HG02884 (cell line): Measurements from ENCODE around the gene PIGU.
"Not testable (repeated sequence)": the region's sequence is repeated elsewhere in the genome, so short reads cannot be mapped to it uniquely, and the experiment has no call there.

Experiments
- ATAC-seq: cut with Tn5 transposase; IDR thresholded peaks from one replicate; pipeline ENCODE4 v1.9.1; 2021; ENCODE audit warnings: mild to moderate bottlenecking, moderate library complexity; ENCODE audit not compliant: unreplicated experiment

Gene PIGU

DNA sequence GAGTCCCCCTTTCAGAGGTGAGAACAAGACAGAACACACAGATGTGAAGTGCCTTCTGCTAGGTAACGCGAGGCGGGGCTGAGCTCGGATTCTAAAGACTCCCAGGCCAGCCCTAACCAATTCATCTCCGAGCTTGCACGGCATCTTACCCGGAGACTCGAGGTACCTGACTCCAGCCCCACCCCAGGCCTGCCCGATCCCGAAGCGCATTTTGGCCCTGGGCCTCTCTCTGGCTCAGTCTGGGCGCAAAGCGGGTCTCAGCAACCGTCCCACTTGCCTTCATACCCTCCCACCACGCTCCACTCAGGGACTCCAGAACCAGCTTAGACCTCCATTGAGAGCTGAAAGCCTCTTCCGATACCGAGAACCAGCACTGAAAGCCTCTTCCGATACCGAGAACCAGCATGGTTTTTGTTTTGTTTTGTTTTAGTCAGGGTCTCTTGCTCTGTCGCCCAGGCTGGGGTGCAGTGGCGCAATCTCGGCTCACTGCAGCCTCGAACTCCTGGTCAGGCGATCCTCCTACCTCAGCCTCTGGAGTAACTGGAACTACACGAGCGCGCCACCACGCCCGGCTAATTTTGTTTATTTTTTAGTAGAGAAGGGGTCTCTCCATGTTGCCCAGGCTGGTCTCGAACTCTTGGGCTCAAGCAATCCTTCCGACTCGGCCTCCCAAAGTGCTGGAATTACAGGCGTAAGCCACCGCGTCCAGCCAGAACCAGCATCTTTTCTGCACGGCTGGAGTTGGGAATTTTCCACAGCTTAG lies 161.2 kb downstream of the PIGU start:
- ATAC-seq = peak; percentile 41

DNA sequence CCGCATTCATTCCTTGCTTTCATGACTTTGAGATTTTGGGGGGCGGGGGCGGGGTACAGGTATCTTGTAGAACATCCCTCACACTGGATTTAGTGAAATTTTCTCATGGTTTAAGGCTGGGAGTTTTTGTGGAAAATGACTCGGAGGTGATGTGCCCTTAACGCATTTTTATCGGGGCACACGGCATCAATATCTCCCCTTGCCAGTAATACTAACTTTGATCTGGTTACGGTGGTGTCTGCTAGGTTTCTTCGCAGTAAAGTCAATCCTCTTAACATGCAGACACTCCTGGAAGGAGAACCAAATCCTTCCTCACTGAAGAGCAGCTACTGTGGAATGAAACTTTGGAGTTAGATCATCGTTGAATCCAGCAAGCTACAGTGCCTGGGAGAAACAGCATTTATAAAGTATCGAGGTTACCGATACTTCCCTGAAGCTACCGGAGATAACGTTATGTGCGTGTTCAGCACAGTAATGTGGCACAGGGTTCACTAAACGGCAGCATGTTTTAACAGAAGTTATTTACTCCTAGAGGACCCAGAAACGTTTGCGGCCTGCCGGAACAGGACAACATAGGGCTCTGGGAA lies 161.9 kb downstream of the PIGU start:
- ATAC-seq = no peak

DNA sequence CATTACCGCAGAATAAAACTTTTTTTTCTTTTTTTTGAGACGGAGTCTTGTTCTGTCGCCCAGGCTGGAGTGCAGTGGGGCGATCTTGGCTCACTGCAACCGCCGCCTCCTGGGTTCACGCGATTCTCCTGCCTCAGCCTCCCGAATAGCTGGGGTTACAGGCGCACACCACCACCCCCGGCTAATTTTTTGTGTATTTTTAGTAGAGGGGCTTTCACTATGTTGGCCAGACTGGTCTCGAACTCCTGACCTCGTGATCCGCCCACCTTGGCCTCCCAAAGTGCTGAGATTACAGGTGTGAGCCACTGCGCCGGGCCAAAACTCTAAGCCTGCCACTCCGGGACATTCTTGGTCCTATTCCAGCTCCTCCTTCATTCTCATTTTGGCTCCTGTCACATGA lies 162.9 kb downstream of the PIGU start:
- ATAC-seq = not testable (repeated sequence)

DNA sequence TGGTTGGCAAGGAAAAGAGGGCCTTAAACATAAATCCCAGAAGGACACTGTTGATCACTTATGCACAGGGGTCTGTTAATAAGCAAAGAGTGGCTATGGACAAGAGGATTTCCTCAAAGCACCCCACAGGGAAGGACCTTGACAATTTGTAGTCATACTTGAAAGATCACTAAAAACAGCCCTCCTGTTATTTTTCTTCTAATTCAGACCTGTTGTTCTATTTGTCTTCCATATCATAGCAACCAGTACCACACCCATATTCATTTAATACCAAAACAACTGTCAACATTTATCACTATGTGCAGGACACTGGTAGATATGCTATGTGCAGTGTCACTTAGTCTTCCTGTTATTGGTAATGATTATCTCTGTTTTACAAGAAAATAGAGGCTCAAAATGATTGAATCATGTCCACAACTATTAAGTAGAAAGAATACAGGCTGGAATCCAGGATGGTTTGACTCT lies 163.9 kb downstream of the PIGU start:
- ATAC-seq = no peak

DNA sequence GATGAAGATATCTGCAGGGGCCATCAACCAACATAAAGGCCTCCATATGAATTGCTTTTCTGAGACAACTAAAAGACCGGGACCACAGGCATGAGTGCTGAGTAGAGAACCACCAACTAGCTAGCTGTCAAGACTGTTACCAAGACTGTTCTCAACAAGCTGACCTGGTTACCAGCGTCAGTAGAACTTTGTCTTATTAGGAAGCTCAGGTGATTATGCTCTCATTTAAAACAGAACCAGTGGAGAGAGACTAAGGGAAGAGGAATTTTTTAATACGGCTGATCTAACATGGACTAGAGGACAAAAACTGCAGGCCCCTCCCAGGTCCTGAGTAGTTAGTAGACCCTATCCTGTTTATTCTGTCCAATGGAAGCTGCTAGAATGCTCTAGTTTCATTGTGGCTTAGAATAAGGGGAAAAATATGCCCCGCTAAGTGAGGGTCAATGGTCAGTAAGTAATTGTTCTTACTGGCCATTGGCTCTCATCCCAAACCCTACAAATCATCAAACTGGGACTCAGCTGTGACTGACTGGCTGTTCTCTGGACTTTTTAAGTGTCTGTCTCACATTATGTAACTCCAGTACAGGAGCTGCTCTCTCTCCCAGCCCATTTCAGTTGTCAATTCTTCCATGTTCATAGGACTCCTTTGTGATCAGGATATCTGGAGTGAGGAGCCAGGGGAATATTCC lies 164.5 kb downstream of the PIGU start:
- no peak for ATAC-seq

DNA sequence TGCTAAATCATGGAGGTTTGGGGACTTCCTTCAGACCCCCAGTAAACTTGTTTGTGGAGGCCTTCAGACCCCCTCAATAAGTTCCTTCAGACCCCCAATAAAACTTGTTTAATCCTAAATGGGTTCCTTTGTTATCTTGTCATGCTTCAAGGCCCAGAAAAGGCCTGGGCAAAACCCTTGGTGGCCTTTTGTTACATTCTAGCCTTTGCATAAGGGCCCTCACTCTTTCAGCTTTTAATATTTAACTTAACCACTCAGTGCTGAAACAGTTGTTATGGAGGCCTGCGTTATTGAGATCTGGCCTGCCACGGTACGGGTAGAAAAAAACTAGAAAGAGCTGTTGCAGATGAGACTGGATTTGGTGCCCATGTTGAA lies 165.0 kb downstream of the PIGU start:
- no peak for ATAC-seq

DNA sequence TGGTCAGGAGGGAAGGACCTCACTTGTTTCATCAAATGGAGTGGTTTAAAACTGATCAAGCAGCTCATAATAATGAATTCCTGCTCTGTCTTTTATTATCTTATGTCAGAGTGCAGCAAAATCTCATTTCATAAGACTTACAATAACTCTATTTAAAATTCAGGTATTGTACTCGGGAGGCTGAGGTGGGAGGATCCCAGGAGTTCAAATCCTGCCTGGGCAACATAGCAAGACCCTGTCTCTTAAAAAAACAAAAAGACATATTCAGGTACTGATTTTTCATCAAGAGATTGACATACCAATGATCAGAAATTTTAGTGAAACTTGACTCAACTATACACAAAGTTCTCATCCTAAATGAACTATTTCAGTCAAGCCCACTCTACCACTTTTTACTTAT lies 166.3 kb downstream of the PIGU start:
- no peak for ATAC-seq
